ENCODE measurements around the gene TSTD1. TPM values are rescaled to one million over a fixed set of nuclear protein-coding genes. Genes with fewer than 3 reads are reported as not detected.
A peak's percentile ranks its signal among the peaks of the same experiment; 100 is the strongest.
"Not testable (repeated sequence)": the region's sequence is repeated elsewhere in the genome, so short reads cannot be mapped to it uniquely, and the experiment has no call there.

TSTD1 gene
- total RNA-seq, 3 donors from 2014 or later = 48.9 to 105 (median 80.1) TPM

DNA sequence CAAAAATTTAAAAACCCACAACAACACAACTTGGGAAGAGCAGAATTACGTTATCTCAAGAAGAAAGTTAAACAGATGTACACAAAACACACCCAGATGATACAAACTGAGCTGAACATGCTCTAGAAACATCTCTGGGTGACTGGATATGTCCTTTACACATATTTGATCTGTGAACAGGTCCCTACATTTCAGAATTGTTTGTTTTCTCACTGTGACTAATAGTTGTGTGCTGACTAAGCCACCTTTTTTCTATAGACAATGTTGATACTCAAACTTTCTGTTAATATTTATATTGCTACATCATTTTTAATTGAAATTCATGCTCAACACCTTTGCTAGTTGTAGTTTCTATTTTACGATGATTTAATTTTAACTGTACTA is 16.8 kb downstream of the TSTD1 start:
- Histone ChIP-seq H3K4me3 (no peak overlapping the region), H3K9me3 (no peaks in the 10 kb centered on the region), H3K36me3 (ENCODE audit: low read depth) (no peaks in the 10 kb centered on the region), H3K4me1 (ENCODE audit: low read depth) (peaks cover 9% of the 10 kb centered on the region)
- ATAC-seq (no peak), DNase-seq (no peak)
- TF ChIP-seq, protein P1, sequence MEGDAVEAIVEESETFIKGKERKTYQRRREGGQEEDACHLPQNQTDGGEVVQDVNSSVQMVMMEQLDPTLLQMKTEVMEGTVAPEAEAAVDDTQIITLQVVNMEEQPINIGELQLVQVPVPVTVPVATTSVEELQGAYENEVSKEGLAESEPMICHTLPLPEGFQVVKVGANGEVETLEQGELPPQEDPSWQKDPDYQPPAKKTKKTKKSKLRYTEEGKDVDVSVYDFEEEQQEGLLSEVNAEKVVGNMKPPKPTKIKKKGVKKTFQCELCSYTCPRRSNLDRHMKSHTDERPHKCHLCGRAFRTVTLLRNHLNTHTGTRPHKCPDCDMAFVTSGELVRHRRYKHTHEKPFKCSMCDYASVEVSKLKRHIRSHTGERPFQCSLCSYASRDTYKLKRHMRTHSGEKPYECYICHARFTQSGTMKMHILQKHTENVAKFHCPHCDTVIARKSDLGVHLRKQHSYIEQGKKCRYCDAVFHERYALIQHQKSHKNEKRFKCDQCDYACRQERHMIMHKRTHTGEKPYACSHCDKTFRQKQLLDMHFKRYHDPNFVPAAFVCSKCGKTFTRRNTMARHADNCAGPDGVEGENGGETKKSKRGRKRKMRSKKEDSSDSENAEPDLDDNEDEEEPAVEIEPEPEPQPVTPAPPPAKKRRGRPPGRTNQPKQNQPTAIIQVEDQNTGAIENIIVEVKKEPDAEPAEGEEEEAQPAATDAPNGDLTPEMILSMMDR (IDR thresholded peaks at IDR 0.05) = no peak
- intact Hi-C loops (cut with DNase I, micrococcal nuclease) = no loop called here

DNA sequence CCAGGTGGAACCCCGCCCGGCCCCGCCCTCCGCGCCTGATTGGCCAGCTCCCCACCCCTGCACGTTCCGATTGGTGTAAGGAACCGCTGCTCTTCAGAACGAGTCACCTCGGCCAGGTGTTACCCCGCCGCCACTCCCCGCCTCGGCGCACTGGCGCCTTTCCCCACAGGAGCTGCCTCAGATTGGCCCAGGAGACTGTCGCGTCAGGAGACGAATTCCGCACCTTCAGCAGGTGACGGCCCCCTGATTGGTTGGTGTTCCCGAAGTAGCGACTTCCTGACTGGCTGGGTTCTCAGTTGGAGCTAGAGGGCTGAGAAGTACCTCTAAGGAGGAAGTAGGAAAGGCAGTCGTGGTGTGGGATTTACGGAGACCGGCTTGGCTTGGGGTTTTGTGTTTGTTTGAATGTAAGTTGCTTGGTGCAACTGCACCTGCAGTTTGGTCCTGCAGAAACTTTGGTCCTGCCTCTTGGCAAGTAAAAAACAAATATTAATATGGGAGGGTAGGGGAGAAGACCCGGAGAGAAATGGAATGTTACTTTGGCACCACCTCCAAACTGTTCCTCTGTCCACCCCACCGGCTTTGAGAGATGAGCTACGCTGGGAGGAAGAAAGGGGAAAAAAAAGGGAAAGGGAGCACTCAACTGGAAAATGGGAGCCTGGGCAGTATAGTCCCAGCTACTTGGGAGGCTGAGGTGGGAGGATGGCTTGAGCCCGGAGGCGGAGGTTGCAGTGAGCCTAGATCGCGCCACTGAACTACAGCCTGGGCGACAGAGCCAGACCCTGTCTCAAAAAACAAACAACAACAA is 17.4 kb downstream of the TSTD1 start:
- TF ChIP-seq, protein P1 (IDR thresholded peaks at IDR 0.05) = no peak
- H3K36me3 ChIP-seq (ENCODE audit: low read depth) = no peaks in the 10 kb centered on the region
- intact Hi-C loops (cut with DNase I, micrococcal nuclease) = no loop called here
- DNase-seq = peak; percentile 97 to 98 (median 98)
- peaks cover 9% of the 10 kb centered on the region for H3K4me1 ChIP-seq (ENCODE audit: low read depth)
- no peaks in the 10 kb centered on the region for H3K9me3 ChIP-seq
- peak overlapping the region; percentile 38 for H3K4me3 ChIP-seq
- peak; percentile 94 for ATAC-seq

DNA sequence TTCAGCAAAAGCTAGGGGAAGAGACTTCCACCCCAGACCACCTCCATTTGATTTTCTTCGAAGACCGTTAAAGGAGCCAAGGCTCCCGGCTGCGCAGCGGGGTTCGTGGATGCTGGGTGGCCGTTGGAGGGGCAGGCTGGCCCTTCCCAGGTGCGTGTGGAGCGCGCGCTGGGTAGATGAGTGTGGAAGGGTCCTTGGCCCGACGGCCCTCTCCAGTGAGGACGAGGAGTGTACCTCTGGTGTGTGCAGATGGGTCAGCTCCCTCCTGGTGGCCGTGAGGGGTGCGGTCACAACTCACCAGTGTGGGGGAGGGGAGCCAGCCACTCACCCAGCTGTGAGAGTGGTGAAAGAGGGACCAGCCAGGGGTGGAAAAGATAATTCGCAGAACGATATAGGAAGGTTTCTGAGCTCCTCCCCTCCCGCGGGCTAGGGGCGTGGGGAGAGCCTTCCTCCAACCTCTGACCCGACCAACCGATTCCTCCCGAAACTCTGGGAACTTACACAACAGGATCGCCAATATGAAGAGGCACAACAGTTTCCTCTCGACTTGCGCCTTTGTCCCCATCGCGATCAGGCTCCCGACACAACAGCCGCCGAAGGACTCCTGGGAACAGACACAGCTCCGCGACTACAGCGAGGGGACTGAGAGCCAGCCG is 18.1 kb downstream of the TSTD1 start, which contains the start of gene F11R:
TSS of gene F11R (minus strand) at position 644 of the 656 bp plus-strand sequence. CDS start at position 565, 79 bp downstream.
- intact Hi-C loops (cut with DNase I, micrococcal nuclease) = no loop called here
- no peaks in the 10 kb centered on the region for H3K9me3 ChIP-seq
- peak within 1 kb of the TSS; percentile 38 for H3K4me3 ChIP-seq
- no peaks in the 10 kb centered on the region for H3K36me3 ChIP-seq (ENCODE audit: low read depth)
- TF ChIP-seq, protein P1 (IDR thresholded peaks at IDR 0.05) = no peak
- DNase-seq (peak; percentile 74 to 82 (median 82)), ATAC-seq (peak; percentile 66)
- H3K4me1 ChIP-seq (ENCODE audit: low read depth) = peaks cover 9% of the 10 kb centered on the region

DNA sequence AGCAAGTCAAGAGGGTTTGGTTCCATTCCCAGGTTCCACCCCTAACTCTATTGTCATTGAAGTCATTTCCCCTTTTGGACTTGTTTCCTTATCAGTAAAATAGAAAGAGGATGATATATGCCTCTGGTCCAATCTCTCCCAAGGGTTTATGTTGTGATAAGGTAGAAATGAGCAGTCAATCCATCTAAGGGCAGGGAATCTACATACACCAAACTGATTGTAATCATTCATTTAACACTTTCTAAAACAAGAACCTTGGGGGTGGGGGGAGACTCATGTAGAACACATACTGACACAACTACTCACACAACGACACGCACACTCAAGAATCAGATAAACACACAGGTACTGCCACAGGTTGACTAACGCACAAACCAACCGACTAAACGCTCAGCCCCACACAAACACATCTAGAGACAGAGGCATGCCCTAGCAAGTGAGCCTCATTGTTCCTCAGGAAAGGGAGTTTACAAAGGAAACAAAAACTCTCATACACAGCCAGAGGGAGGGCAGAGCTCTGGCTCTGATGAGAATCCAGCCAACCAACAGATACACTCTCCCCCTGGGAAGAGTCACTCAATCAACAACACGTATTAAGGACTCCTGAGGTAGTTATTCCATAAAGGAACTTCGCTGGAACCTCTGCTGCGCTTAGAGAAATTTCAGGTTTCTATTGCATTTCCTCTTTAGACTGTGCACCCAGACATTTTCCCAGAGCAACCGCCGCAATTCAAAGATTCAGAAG is 18.8 kb downstream of the TSTD1 start:
- ATAC-seq = peak; percentile 1
- TF ChIP-seq, protein P1 (IDR thresholded peaks at IDR 0.05) = no peak
- intact Hi-C loops (cut with DNase I, micrococcal nuclease) = no loop called here
- peak in 1 of 3 donors; percentile 32 for DNase-seq
- peak overlapping the region; percentile 38 for H3K4me3 ChIP-seq
- peaks cover 13% of the 10 kb centered on the region for H3K4me1 ChIP-seq (ENCODE audit: low read depth)
- no peaks in the 10 kb centered on the region for H3K36me3 ChIP-seq (ENCODE audit: low read depth)
- H3K9me3 ChIP-seq = no peaks in the 10 kb centered on the region

DNA sequence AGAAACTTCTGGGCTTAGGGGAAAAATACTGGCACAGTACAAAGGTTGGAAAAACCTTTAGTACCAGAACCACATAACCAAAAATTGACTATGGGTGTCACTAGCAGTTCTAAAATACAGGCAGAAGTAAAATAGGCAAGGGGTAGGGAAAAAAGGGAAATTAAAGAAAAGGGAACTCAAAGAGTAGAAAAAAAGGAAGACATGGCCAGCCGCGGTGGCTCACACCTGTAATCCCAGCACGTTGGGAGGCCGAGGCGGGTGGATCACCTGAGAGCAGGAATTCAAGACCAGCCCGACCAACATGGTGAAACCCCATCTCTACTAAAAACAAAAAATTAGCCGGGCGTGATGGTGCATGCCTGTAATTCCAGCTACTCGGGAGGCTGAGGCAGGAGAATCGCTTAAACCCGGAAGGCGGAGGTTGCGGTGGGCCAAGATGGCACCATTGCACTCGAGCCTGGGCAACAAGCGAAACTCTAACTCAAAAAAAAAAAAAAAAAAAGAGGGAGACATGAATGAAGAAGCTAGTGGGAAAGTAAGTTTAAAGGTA is 19.6 kb downstream of the TSTD1 start:
- ATAC-seq; intact Hi-C loops (cut with DNase I, micrococcal nuclease); H3K4me3 ChIP-seq: not testable (repeated sequence)

More for the DNA sequence above, 19.6 kb downstream of the TSTD1 start:
- peaks cover 19% of the 10 kb centered on the region for H3K4me1 ChIP-seq (ENCODE audit: low read depth)
- DNase-seq; H3K36me3 ChIP-seq (ENCODE audit: low read depth); H3K9me3 ChIP-seq: not testable (repeated sequence)
